Neutrophil (primary cell): ENCODE measurements around the gene TGIF1.

Experiments
- H3K27ac ChIP-seq: fragments of 200-600 bp; sonication (generic); 2 replicates; pipeline ENCODE4 v1.5.1; 2016; ENCODE audit warnings: mild to moderate bottlenecking, moderate library complexity
- H3K27me3 ChIP-seq: fragments of 200-600 bp; sonication (generic); 2 replicates; pipeline ENCODE4 v1.6.0; 2016; ENCODE audit warnings: mild to moderate bottlenecking
- H3K36me3 ChIP-seq: fragments of 200-600 bp; sonication (generic); 2 replicates; pipeline ENCODE4 v1.5.1; 2017
- H3K4me1 ChIP-seq, 2 experiments: fragments of 200-600 bp in 1 of 2; sonication (generic) in 1 of 2; 1 replicate in 1 of 2; 2 replicates in 1 of 2; pipeline versions ENCODE4 v1.5.1 to v1.6.1; 2013 to 2016; ENCODE audit warnings: low read depth in 1 of 2, low read length in 1 of 2, mild to moderate bottlenecking in 1 of 2, moderate library complexity in 1 of 2; ENCODE audit not compliant: control insufficient read depth in 1 of 2, insufficient read depth in 1 of 2
- H3K4me3 ChIP-seq, 2 experiments: fragments of 200-600 bp in 1 of 2; sonication (generic) in 1 of 2; 1 replicate in 1 of 2; 2 replicates in 1 of 2; pipeline ENCODE4 v1.5.1; 2013 to 2016; ENCODE audit warnings: low read depth in 1 of 2, low read length in 1 of 2, mild to moderate bottlenecking in 1 of 2, moderate library complexity in 1 of 2
- H3K9me3 ChIP-seq: fragments of 200-600 bp; sonication (generic); 2 replicates; pipeline ENCODE4 v1.5.1; 2016
- TF ChIP-seq, protein P1 (sequence below): fragments of 200-600 bp; sonication (generic); IDR thresholded peaks from 2 replicates; pipeline ENCODE4 v1.5.1; 2016; ENCODE audit warnings: antibody characterized with exemption

The TGIF1 gene

DNA sequence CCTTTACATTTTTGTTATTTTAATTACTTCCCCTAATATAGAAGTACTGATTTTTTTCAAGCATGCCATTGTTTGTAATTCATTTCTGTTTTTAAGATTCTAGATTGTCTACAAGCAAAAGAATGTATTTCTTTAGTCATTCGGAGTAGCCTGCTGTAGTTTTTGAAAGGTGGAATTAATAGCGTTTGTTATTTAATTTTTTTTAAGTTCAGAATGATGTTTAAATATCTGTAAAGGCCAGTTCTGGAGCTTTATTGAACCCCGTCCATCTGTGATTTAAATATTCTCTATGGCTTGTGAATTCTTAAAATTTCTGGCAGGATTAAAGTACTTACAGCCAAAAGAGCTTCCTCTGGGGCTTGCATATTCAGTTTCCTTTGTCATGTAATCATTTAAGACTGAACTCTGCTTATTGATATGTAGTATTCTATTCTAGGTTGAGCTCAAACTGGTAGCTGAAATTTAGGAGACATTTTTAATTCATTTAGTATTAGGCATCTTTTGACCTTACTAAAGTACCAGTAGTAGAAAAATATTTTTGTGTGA lies 5.2 kb downstream of the TGIF1 start:
- TF ChIP-seq, protein P1, sequence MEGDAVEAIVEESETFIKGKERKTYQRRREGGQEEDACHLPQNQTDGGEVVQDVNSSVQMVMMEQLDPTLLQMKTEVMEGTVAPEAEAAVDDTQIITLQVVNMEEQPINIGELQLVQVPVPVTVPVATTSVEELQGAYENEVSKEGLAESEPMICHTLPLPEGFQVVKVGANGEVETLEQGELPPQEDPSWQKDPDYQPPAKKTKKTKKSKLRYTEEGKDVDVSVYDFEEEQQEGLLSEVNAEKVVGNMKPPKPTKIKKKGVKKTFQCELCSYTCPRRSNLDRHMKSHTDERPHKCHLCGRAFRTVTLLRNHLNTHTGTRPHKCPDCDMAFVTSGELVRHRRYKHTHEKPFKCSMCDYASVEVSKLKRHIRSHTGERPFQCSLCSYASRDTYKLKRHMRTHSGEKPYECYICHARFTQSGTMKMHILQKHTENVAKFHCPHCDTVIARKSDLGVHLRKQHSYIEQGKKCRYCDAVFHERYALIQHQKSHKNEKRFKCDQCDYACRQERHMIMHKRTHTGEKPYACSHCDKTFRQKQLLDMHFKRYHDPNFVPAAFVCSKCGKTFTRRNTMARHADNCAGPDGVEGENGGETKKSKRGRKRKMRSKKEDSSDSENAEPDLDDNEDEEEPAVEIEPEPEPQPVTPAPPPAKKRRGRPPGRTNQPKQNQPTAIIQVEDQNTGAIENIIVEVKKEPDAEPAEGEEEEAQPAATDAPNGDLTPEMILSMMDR = no peak
- H3K27ac ChIP-seq = peak overlapping the region; percentile 65
- no peaks in the 10 kb centered on the region for H3K9me3 ChIP-seq
- no peaks in the 10 kb centered on the region for H3K36me3 ChIP-seq
- peaks cover 27% of the 10 kb centered on the region for H3K27me3 ChIP-seq
- H3K4me1 ChIP-seq = peaks cover 34 to 36% of the 10 kb centered on the region in 2 experiments
- H3K4me3 ChIP-seq = no peak overlapping the region

DNA sequence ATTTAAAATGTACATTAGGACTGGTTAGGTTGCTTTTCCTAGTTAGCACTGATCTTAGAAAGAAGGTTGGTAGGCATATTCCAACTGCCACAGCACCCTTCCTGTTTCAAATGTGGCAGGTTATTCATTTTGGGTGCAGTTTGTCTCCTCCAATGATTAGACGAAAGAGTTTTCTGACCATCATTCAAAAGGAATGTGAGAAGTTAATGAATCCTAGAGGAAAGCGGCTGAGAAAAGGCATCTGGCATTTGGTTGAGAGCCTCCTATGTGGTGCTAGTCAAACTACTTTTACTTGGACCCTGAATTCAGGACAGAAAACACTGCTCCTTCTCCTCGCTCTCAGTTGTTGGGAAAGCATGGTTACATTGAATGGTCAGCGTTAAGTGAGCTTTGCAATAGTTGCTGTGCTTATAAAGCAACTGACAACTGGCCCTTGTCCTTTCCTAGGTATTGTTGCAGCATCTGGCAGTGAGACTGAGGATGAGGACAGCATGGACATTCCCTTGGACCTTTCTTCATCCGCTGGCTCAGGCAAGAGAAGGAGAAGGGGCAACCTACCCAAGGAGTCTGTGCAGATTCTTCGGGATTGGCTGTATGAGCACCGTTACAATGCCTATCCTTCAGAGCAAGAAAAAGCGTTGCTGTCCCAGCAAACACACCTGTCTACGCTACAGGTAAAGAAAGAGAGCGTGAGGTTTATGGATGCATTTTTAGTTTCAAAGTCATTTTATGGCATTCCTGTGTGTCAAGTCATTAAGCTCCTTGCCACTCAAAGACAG lies 6.1 kb downstream of the TGIF1 start:
- no peak overlapping the region for H3K27ac ChIP-seq
- H3K4me3 ChIP-seq = no peak overlapping the region
- no peaks in the 10 kb centered on the region for H3K9me3 ChIP-seq
- no peaks in the 10 kb centered on the region for H3K36me3 ChIP-seq
- H3K27me3 ChIP-seq = peaks cover 18% of the 10 kb centered on the region
- peaks cover 25 to 33% of the 10 kb centered on the region in 2 experiments for H3K4me1 ChIP-seq
- TF ChIP-seq, protein P1 = no peak

DNA sequence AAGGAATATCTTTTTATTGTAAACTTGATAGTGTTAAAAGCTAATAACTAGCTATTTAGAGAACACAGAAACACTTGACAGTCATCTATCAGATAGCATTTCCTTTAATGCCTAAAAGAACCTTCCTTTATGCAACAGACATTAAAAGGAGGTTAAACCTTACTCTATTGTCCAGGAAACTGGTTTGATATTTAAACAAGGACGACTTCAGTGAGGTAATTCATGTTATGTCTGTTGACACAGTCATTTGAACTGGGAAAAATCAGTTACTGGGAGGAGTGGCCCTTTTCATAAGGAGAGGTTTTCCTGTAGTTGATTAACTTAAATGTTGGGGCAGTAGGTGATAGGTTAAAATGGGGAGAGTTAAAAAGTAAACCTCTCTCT lies 6.7 kb downstream of the TGIF1 start:
- TF ChIP-seq, protein P1 = no peak
- peaks cover 14% of the 10 kb centered on the region for H3K27me3 ChIP-seq
- H3K9me3 ChIP-seq = no peaks in the 10 kb centered on the region
- H3K36me3 ChIP-seq = no peaks in the 10 kb centered on the region
- peaks cover 21 to 29% of the 10 kb centered on the region in 2 experiments for H3K4me1 ChIP-seq
- no peak overlapping the region for H3K4me3 ChIP-seq
- no peak overlapping the region for H3K27ac ChIP-seq

DNA sequence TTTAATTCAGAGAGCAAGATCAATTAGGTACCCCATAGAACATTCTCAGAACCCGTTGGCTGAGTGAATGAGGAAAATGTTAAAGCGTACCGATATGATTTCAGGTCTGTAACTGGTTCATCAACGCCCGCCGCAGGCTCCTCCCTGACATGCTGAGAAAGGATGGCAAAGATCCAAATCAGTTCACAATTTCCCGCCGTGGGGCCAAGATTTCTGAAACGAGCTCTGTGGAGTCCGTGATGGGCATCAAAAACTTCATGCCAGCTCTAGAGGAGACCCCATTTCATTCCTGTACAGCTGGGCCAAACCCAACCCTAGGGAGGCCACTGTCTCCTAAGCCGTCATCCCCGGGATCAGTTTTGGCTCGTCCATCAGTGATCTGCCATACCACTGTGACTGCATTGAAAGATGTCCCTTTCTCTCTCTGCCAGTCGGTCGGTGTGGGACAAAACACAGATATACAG lies 7.3 kb downstream of the TGIF1 start:
- Histone ChIP-seq H3K4me3 (no peak overlapping the region), H3K27me3 (peaks cover 7% of the 10 kb centered on the region), H3K27ac (no peak overlapping the region), H3K9me3 (no peaks in the 10 kb centered on the region), H3K4me1 (peaks cover 14 to 23% of the 10 kb centered on the region in 2 experiments), H3K36me3 (no peaks in the 10 kb centered on the region)
- TF ChIP-seq, protein P1 = no peak

DNA sequence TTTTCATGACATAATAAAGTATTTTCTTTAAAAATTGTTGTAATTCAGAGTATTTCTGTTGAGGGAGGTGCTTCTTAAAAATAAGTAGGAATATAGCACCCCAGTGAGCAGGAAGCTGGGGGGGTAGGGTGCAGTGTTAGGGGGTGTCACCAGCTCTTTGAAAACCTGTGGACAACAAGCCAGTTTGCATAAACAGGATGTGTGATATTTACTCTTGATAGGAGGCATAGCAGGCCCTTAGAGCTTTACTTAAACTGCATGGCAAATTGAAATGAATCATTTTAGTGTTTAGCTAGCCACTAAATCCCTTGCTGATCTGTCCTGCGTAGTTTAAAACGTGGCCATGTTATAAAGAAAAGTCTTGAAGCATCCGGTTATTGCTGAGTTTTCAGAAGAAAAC lies 8.4 kb downstream of the TGIF1 start:
- Histone ChIP-seq H3K9me3 (no peaks in the 10 kb centered on the region), H3K36me3 (no peaks in the 10 kb centered on the region), H3K27ac (no peak overlapping the region), H3K4me3 (no peak overlapping the region), H3K4me1 (peaks cover 9 to 15% of the 10 kb centered on the region in 2 experiments), H3K27me3 (no peaks in the 10 kb centered on the region)
- TF ChIP-seq, protein P1 = no peak
